H9 (cell line): Measurements from ENCODE around the gene USP21. TPM values are rescaled to one million over a fixed set of nuclear protein-coding genes. Genes with fewer than 3 reads are reported as not detected.

Experiments used
- DNase-seq: peaks from one replicate; pipeline ENCODE4 v3.0.0-alpha.2; 2017
- H2AFZ ChIP-seq: one replicate; pipeline ENCODE4 v1.6.1; 2013; ENCODE audit warnings: mild to moderate bottlenecking, low read length, control low read depth, moderate library complexity
- H2AK5ac ChIP-seq: 2 replicates; pipeline ENCODE4 v1.6.1; 2013; ENCODE audit warnings: low read length, control low read depth, mixed read lengths; ENCODE audit not compliant: insufficient read length
- H2BK120ac ChIP-seq: one replicate; pipeline ENCODE4 v1.6.1; 2013; ENCODE audit warnings: low read depth, mild to moderate bottlenecking, low read length, control low read depth, inconsistent platforms; ENCODE audit not compliant: poor library complexity, severe bottlenecking
- H2BK12ac ChIP-seq: 2 replicates; pipeline ENCODE4 v1.6.1; 2013; ENCODE audit warnings: low read length, control low read depth, mixed read lengths, low read depth; ENCODE audit not compliant: insufficient read length
- H2BK15ac ChIP-seq: 2 replicates; pipeline ENCODE4 v1.6.1; 2013; ENCODE audit warnings: low read depth, low read length, control low read depth
- H2BK20ac ChIP-seq: one replicate; pipeline ENCODE4 v1.6.1; 2013; ENCODE audit warnings: low read depth, mild to moderate bottlenecking, low read length, control low read depth, inconsistent platforms; ENCODE audit not compliant: poor library complexity, severe bottlenecking
- H2BK5ac ChIP-seq: 2 replicates; pipeline ENCODE4 v1.6.1; 2013; ENCODE audit warnings: low read length, control low read depth, mixed read lengths; ENCODE audit not compliant: insufficient read length
- H3K14ac ChIP-seq: 2 replicates; pipeline ENCODE4 v1.6.1; 2013; ENCODE audit warnings: low read length, control low read depth; ENCODE audit not compliant: insufficient read depth
- H3K18ac ChIP-seq: 2 replicates; pipeline ENCODE4 v1.6.1; 2013; ENCODE audit warnings: low read depth, mild to moderate bottlenecking, mixed read lengths, low read length, control low read depth; ENCODE audit not compliant: insufficient read length
- H3K23ac ChIP-seq: 2 replicates; pipeline ENCODE4 v1.6.1; 2013; ENCODE audit warnings: low read length, control low read depth, mixed read lengths, low read depth; ENCODE audit not compliant: insufficient read length
- H3K23me2 ChIP-seq: 2 replicates; pipeline ENCODE4 v1.6.1; 2013; ENCODE audit warnings: low read depth, mild to moderate bottlenecking, mixed read lengths, low read length, control low read depth; ENCODE audit not compliant: insufficient read length, poor library complexity, severe bottlenecking
- H3K27ac ChIP-seq: 2 replicates; pipeline ENCODE4 v1.5.1; 2013; ENCODE audit warnings: low read length, control low read depth, mixed read lengths, low read depth; ENCODE audit not compliant: insufficient read length
- H3K27me3 ChIP-seq: 2 replicates; pipeline ENCODE4 v1.6.1; 2013; ENCODE audit warnings: low read length, control low read depth, inconsistent platforms; ENCODE audit not compliant: insufficient read depth
- H3K4ac ChIP-seq: 2 replicates; pipeline ENCODE4 v1.6.1; 2013; ENCODE audit warnings: low read depth, mild to moderate bottlenecking, control low read depth, inconsistent platforms, low read length, moderate library complexity
- H3K4me1 ChIP-seq: 2 replicates; pipeline ENCODE4 v1.6.1; 2013; ENCODE audit warnings: low read length, control low read depth, inconsistent platforms; ENCODE audit not compliant: insufficient read depth
- H3K4me2 ChIP-seq: 2 replicates; pipeline ENCODE4 v1.6.1; 2013; ENCODE audit warnings: low read length, control low read depth, mixed read lengths; ENCODE audit not compliant: insufficient read length, insufficient read depth
- H3K56ac ChIP-seq: 2 replicates; pipeline ENCODE4 v1.6.1; 2013; ENCODE audit warnings: low read depth, mild to moderate bottlenecking, mixed read lengths, low read length, control low read depth; ENCODE audit not compliant: insufficient read length
- H3K79me1 ChIP-seq: 2 replicates; pipeline ENCODE4 v1.6.1; 2013; ENCODE audit warnings: low read depth, mild to moderate bottlenecking, moderate library complexity, low read length, control low read depth, inconsistent platforms; ENCODE audit not compliant: insufficient read depth, poor library complexity, severe bottlenecking
- H3K79me2 ChIP-seq: 2 replicates; pipeline ENCODE4 v1.6.1; 2013; ENCODE audit warnings: low read length, control low read depth, inconsistent platforms; ENCODE audit not compliant: insufficient read depth
- H3K9ac ChIP-seq: 2 replicates; pipeline ENCODE4 v1.6.1; 2013; ENCODE audit warnings: low read length, control low read depth, mixed read lengths; ENCODE audit not compliant: insufficient read length; ENCODE audit errors: extremely low read depth
- H3K9me3 ChIP-seq: one replicate; pipeline ENCODE4 v1.6.1; 2013; ENCODE audit warnings: low read depth, low read length, inconsistent platforms; ENCODE audit not compliant: control insufficient read depth
- H3T11ph ChIP-seq: one replicate; pipeline ENCODE4 v1.6.1; 2013; ENCODE audit warnings: mild to moderate bottlenecking, low read length, control low read depth, inconsistent platforms
- H4K20me1 ChIP-seq: one replicate; pipeline ENCODE4 v1.6.1; 2013; ENCODE audit not compliant: control insufficient read depth, insufficient read length, insufficient read depth
- H4K5ac ChIP-seq: 2 replicates; pipeline ENCODE4 v1.6.1; 2013; ENCODE audit warnings: low read depth, mild to moderate bottlenecking, mixed read lengths, low read length, control low read depth; ENCODE audit not compliant: insufficient read length
- H4K8ac ChIP-seq: replicated peaks from 2 replicates; pipeline ENCODE4 v1.6.1; 2013; ENCODE audit warnings: low read length, control low read depth, mixed read lengths, low read depth; ENCODE audit not compliant: insufficient read length
- H4K91ac ChIP-seq: 2 replicates; pipeline ENCODE4 v1.6.1; 2013; ENCODE audit warnings: low read depth, mild to moderate bottlenecking, moderate library complexity, mixed read lengths, low read length, control low read depth; ENCODE audit not compliant: insufficient read length
- H3K27ac Mint-ChIP-seq, 3 experiments: 2 replicates in 2 of 3; 3 replicates in 1 of 3; pipeline ENCODE4 v1.8.0; 2020 to 2021; ENCODE audit warnings: mixed read lengths in 3 of 3, mild to moderate bottlenecking in 1 of 3, moderate library complexity in 1 of 3
- H3K27me3 Mint-ChIP-seq: 2 replicates; pipeline ENCODE4 v1.8.0; 2021; ENCODE audit warnings: low read depth, mild to moderate bottlenecking, moderate library complexity, mixed read lengths
- H3K36me3 Mint-ChIP-seq, 3 experiments: 2 replicates in 2 of 3; 3 replicates in 1 of 3; pipeline ENCODE4 v1.8.0; 2020 to 2021; ENCODE audit warnings: low read depth in 3 of 3, mixed read lengths in 3 of 3; ENCODE audit not compliant: insufficient read depth in 1 of 3
- H3K4me1 Mint-ChIP-seq, 2 experiments: 2 replicates each; pipeline ENCODE4 v1.8.0; 2020; ENCODE audit warnings: mixed read lengths in 2 of 2
- H3K4me3 Mint-ChIP-seq, 2 experiments: 2 replicates in 1 of 2; 3 replicates in 1 of 2; pipeline ENCODE4 v1.8.0; 2020 to 2021; ENCODE audit warnings: mild to moderate bottlenecking in 2 of 2, mixed read lengths in 2 of 2, moderate library complexity in 1 of 2
- H3K9me3 Mint-ChIP-seq, 2 experiments: 2 replicates in 1 of 2; 3 replicates in 1 of 2; pipeline ENCODE4 v1.8.0; 2020; ENCODE audit warnings: mild to moderate bottlenecking in 2 of 2, mixed read lengths in 2 of 2, moderate library complexity in 1 of 2
- CTCF ChIP-seq: fragments of 200-600 bp; sonication (generic); conservative IDR thresholded peaks from 3 replicates; pipeline ENCODE4 v1.8.0; 2021; ENCODE audit warnings: antibody characterized with exemption, mild to moderate bottlenecking
- whole genome bisulfite sequencing: extraction: QIAGEN DNeasy Blood & Tissue Kit; methylation state at CpG from one replicate; pipeline ENCODE4 v1.1.7; 2013; ENCODE audit warnings: missing lambda C conversion rate, low lambda C conversion rate, mixed read lengths; ENCODE audit not compliant: insufficient read length; ENCODE audit errors: extremely low coverage; 5-methylcytosine and 5-hydroxymethylcytosine counted together
- total RNA-seq: library from RNA; stranded (reverse); gene quantifications from 2 replicates; pipeline ENCODE4 v1.2.1, GENCODE V29; 2021

Gene USP21
- total RNA-seq, 1 experiment from 2014 or later: 17.9 TPM

GRCh38 chr1:161201836-161202712, 42.8 kb downstream of the USP21 start, which contains the start of gene NDUFS2:
Gene NDUFS2 (plus strand): TSS chr1:161202367. CDS start chr1:161202386, 19 bp downstream.
- Histone ChIP-seq H4K5ac (peak within 1 kb of the TSS; percentile 26), H3K4me2 (peak within 1 kb of the TSS; percentile 70), H3K18ac (peak within 1 kb of the TSS; percentile 93), H4K20me1 (no peaks in the 10 kb centered on the region), H2AK5ac (peak within 1 kb of the TSS; percentile 4), H3K9ac (peak within 1 kb of the TSS; percentile 69), H3K27ac (peak within 1 kb of the TSS; percentile 72), H2BK20ac (no peak within 1 kb of the TSS), H3K79me2 (no peaks in the 10 kb centered on the region), H3T11ph (no peak within 1 kb of the TSS), H2AFZ (no peak within 1 kb of the TSS), H2BK12ac (peak within 1 kb of the TSS; percentile 64), H3K14ac (peak within 1 kb of the TSS; percentile 95), H3K23me2 (peaks cover 7% of the 10 kb centered on the region), H2BK15ac (no peak within 1 kb of the TSS), H3K4ac (peak within 1 kb of the TSS; percentile 0; the same call in 1 of the 2 replicates), H2BK120ac (peak within 1 kb of the TSS; percentile 15), H3K23ac (no peak within 1 kb of the TSS), H3K56ac (no peak within 1 kb of the TSS), H2BK5ac (peak within 1 kb of the TSS; percentile 23), H3K9me3 (no peaks in the 10 kb centered on the region), H3K27me3 (no peaks in the 10 kb centered on the region; the same call in 1 of the 2 replicates), H4K8ac (peak within 1 kb of the TSS; percentile 16), H3K4me1 (peaks cover 24% of the 10 kb centered on the region), H4K91ac (peak within 1 kb of the TSS; percentile 87), H3K79me1 (no peaks in the 10 kb centered on the region)
- peaks cover 51 to 55% of the 10 kb centered on the region in 2 experiments for H3K4me1 Mint-ChIP-seq
- H3K27ac Mint-ChIP-seq: peak within 1 kb of the TSS; percentile 92 to 99 (median 99)
- WGBS: no CpG with 5 or more reads among the region's 53 CpGs
- H3K36me3 Mint-ChIP-seq: peaks cover 20 to 35% (median 29%) of the 10 kb centered on the region in 3 experiments; a peak in 6 of 7 replicates
- H3K27me3 Mint-ChIP-seq: no peaks in the 10 kb centered on the region
- peak within 1 kb of the TSS; percentile 91 for H3K4me3 Mint-ChIP-seq
- TF ChIP-seq CTCF: peak; percentile 56
- H3K9me3 Mint-ChIP-seq: no peaks in the 10 kb centered on the region; a peak in 1 of 5 replicates
- peak; percentile 99 for DNase-seq
